Neutrophil (primary cell): ENCODE results near the gene NPM1.
"Not testable (repeated sequence)": the region's sequence is repeated elsewhere in the genome, so short reads cannot be mapped to it uniquely, and the experiment has no call there.

ENCODE experiments used
- H3K27ac ChIP-seq: fragments of 200-600 bp; sonication (generic); 2 replicates; pipeline ENCODE4 v1.5.1; 2016; ENCODE audit warnings: mild to moderate bottlenecking, moderate library complexity
- H3K27me3 ChIP-seq: fragments of 200-600 bp; sonication (generic); 2 replicates; pipeline ENCODE4 v1.6.0; 2016; ENCODE audit warnings: mild to moderate bottlenecking
- H3K36me3 ChIP-seq: fragments of 200-600 bp; sonication (generic); 2 replicates; pipeline ENCODE4 v1.5.1; 2017
- H3K4me1 ChIP-seq, 2 experiments: fragments of 200-600 bp in 1 of 2; sonication (generic) in 1 of 2; 1 replicate in 1 of 2; 2 replicates in 1 of 2; pipeline versions ENCODE4 v1.5.1 to v1.6.1; 2013 to 2016; ENCODE audit warnings: low read depth in 1 of 2, low read length in 1 of 2, mild to moderate bottlenecking in 1 of 2, moderate library complexity in 1 of 2; ENCODE audit not compliant: control insufficient read depth in 1 of 2, insufficient read depth in 1 of 2
- H3K4me3 ChIP-seq, 2 experiments: fragments of 200-600 bp in 1 of 2; sonication (generic) in 1 of 2; 1 replicate in 1 of 2; 2 replicates in 1 of 2; pipeline ENCODE4 v1.5.1; 2013 to 2016; ENCODE audit warnings: low read depth in 1 of 2, low read length in 1 of 2, mild to moderate bottlenecking in 1 of 2, moderate library complexity in 1 of 2
- H3K9me3 ChIP-seq: fragments of 200-600 bp; sonication (generic); 2 replicates; pipeline ENCODE4 v1.5.1; 2016
- CTCF ChIP-seq: fragments of 200-600 bp; sonication (generic); IDR thresholded peaks from 2 replicates; pipeline ENCODE4 v1.5.1; 2016; ENCODE audit warnings: antibody characterized with exemption

NPM1 gene

GRCh38 chr5:171351536-171352073, 36.0 kb upstream of the NPM1 start:
- no peaks in the 10 kb centered on the region for H3K4me1 ChIP-seq
- no peaks in the 10 kb centered on the region for H3K9me3 ChIP-seq
- H3K36me3 ChIP-seq, result no peaks in the 10 kb centered on the region
- no peak for TF ChIP-seq CTCF
- no peak overlapping the region for H3K27ac ChIP-seq
- H3K27me3 ChIP-seq, result peaks cover 14% of the 10 kb centered on the region
- no peak overlapping the region for H3K4me3 ChIP-seq

- no peaks in the 10 kb centered on the region for H3K9me3 ChIP-seq
- no peaks in the 10 kb centered on the region for H3K4me1 ChIP-seq
- no peaks in the 10 kb centered on the region for H3K36me3 ChIP-seq
- no peak overlapping the region for H3K27ac ChIP-seq
- no peak overlapping the region for H3K4me3 ChIP-seq
- H3K27me3 ChIP-seq, result peaks cover 9% of the 10 kb centered on the region
- no peak for TF ChIP-seq CTCF
These were observed 32.3 kb upstream of the NPM1 start for GRCh38 chr5:171355302-171355724.

- no peak overlapping the region for H3K4me3 ChIP-seq
These were observed 29.8 kb upstream of the NPM1 start for GRCh38 chr5:171357843-171358242.

GRCh38 chr5:171361151-171361550, 26.5 kb upstream of the NPM1 start:
- not testable (repeated sequence) for H3K4me3 ChIP-seq, H3K9me3 ChIP-seq, H3K27ac ChIP-seq, H3K4me1 ChIP-seq, H3K36me3 ChIP-seq
- peaks cover 20% of the 10 kb centered on the region for H3K27me3 ChIP-seq

More at GRCh38 chr5:171357843-171358242, 29.8 kb upstream of the NPM1 start:
- H3K27me3 ChIP-seq, result no peaks in the 10 kb centered on the region
- no peaks in the 10 kb centered on the region for H3K36me3 ChIP-seq
- no peaks in the 10 kb centered on the region for H3K9me3 ChIP-seq
- no peaks in the 10 kb centered on the region for H3K4me1 ChIP-seq
- no peak overlapping the region for H3K27ac ChIP-seq
- no peak for TF ChIP-seq CTCF

- not testable (repeated sequence) for H3K9me3 ChIP-seq, H3K27ac ChIP-seq, H3K36me3 ChIP-seq, H3K4me1 ChIP-seq, H3K4me3 ChIP-seq
- H3K27me3 ChIP-seq, result peaks cover 34% of the 10 kb centered on the region
These were observed 24.4 kb upstream of the NPM1 start for GRCh38 chr5:171363249-171363648.

- TF ChIP-seq CTCF, result no peak
- peaks cover 34% of the 10 kb centered on the region for H3K27me3 ChIP-seq
- peaks cover 3 to 4% of the 10 kb centered on the region in 2 experiments for H3K4me1 ChIP-seq
- no peak overlapping the region for H3K4me3 ChIP-seq
- no peak overlapping the region for H3K27ac ChIP-seq
- no peaks in the 10 kb centered on the region for H3K9me3 ChIP-seq
- H3K36me3 ChIP-seq, result no peaks in the 10 kb centered on the region
These were observed 23.8 kb upstream of the NPM1 start for GRCh38 chr5:171363846-171364245.

GRCh38 chr5:171365351-171365750, 22.3 kb upstream of the NPM1 start:
- TF ChIP-seq CTCF, result no peak
- H3K9me3 ChIP-seq, result no peaks in the 10 kb centered on the region
- H3K27me3 ChIP-seq, result peaks cover 34% of the 10 kb centered on the region
- H3K4me3 ChIP-seq, result no peak overlapping the region
- no peaks in the 10 kb centered on the region for H3K36me3 ChIP-seq
- H3K4me1 ChIP-seq, result peaks cover 3 to 4% of the 10 kb centered on the region in 2 experiments
- H3K27ac ChIP-seq, result no peak overlapping the region
